NCI-H1105 (cell line): ENCODE measurements around the gene DYNC1I2.

ENCODE experiments used
- DNase-seq: peaks from one replicate; lab custom pipeline; 2025; lab: John Stamatoyannopoulos, UW

DYNC1I2 gene

GRCh38 chr2:171778515-171778914 is 91.2 kb downstream of the DYNC1I2 start:
- DNase-seq, result no peak

- no peak for DNase-seq
Measured at GRCh38 chr2:171785450-171785849, 98.2 kb downstream of the DYNC1I2 start.

GRCh38 chr2:171787333-171788072 is 100.2 kb downstream of the DYNC1I2 start:
- DNase-seq, result no peak

GRCh38 chr2:171788316-171788993 is 101.2 kb downstream of the DYNC1I2 start:
- DNase-seq, result no peak

GRCh38 chr2:171789956-171790355 is 102.7 kb downstream of the DYNC1I2 start:
- DNase-seq, result no peak

GRCh38 chr2:171791361-171791760 is 104.1 kb downstream of the DYNC1I2 start:
- DNase-seq, result no peak

GRCh38 chr2:171792157-171792556 is 104.9 kb downstream of the DYNC1I2 start:
- no peak for DNase-seq

- DNase-seq, result no peak
Measured at GRCh38 chr2:171792886-171793580, 105.8 kb downstream of the DYNC1I2 start.

GRCh38 chr2:171793691-171794678 is 106.7 kb downstream of the DYNC1I2 start:
- DNase-seq, result no peak

GRCh38 chr2:171794918-171795317 is 107.6 kb downstream of the DYNC1I2 start:
- no peak for DNase-seq
